MM.1S (cell line): ENCODE measurements around the gene TUBGCP3.

Source experiments
- CTCF ChIP-seq: fragments of 300-600 bp; sonication (generic); IDR thresholded peaks from 2 replicates; pipeline ENCODE4 v1.5.1; 2016; ENCODE audit warnings: antibody characterized with exemption, low read length, mixed read lengths
- EZH2 ChIP-seq: fragments of 300-600 bp; sonication (generic); optimal IDR thresholded peaks from 2 replicates; pipeline ENCODE3; 2017; ENCODE audit warnings: low read depth, mild to moderate bottlenecking, antibody characterized with exemption, low read length, mixed read lengths
- EZH2phosphoT487 ChIP-seq: fragments of 300-600 bp; sonication (generic); IDR thresholded peaks from 2 replicates; pipeline ENCODE4 v1.6.1; 2018; ENCODE audit warnings: antibody characterized with exemption, low read length

- TF ChIP-seq EZH2phosphoT487 (no peak), CTCF (no peak), EZH2 (no peak)
Measured at GRCh38 chr13:112625698-112626097, 37.7 kb upstream of the TUBGCP3 start.
